Esophagus muscularis mucosa (tissue), 3 donors: ENCODE measurements around the gene NCOA7.

Experiments
- EP300 ChIP-seq: sonication (generic); formaldehyde crosslinking; IDR thresholded peaks from one replicate; pipeline ENCODE4 v1.6.1; 2017; ENCODE audit warnings: antibody characterized with exemption
- TF ChIP-seq, protein P1 (sequence below), 3 experiments: fragments of 200-600 bp in 2 of 3; fragments of 450-650 bp in 1 of 3; sonication (generic) in 2 of 3; IDR thresholded peaks; one replicate each; pipeline ENCODE4 v1.5.1; 2017 to 2019; ENCODE audit warnings: antibody characterized with exemption in 3 of 3, mild to moderate bottlenecking in 2 of 3, moderate library complexity in 1 of 3

DNA sequence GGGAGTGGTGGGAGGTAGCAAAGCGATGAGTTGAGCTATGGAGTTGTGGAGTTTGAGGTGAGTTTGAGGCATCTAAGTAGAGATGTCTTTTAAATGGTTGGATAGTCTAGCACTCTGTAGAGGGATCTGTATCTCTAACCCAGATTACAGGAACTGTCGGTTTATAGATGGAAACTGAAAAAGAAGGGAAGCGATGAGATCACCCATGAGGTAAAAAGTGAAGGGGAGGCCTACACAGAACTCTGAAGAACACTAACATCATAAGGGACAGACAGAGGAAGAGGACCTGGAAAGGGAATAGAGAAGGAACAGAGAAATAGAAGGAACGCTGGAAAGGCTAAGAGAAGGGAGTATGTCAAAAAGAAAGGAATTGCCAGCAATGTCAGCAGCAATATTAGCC is 168.3 kb downstream of the NCOA7 start:
- no peak for TF ChIP-seq EP300
- TF ChIP-seq, protein P1, sequence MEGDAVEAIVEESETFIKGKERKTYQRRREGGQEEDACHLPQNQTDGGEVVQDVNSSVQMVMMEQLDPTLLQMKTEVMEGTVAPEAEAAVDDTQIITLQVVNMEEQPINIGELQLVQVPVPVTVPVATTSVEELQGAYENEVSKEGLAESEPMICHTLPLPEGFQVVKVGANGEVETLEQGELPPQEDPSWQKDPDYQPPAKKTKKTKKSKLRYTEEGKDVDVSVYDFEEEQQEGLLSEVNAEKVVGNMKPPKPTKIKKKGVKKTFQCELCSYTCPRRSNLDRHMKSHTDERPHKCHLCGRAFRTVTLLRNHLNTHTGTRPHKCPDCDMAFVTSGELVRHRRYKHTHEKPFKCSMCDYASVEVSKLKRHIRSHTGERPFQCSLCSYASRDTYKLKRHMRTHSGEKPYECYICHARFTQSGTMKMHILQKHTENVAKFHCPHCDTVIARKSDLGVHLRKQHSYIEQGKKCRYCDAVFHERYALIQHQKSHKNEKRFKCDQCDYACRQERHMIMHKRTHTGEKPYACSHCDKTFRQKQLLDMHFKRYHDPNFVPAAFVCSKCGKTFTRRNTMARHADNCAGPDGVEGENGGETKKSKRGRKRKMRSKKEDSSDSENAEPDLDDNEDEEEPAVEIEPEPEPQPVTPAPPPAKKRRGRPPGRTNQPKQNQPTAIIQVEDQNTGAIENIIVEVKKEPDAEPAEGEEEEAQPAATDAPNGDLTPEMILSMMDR (IDR thresholded peaks at IDR 0.05): no peak
